ENCODE measurements around the gene PAN3.

PAN3 gene

GRCh38 chr13:28337166-28338005, 199.0 kb downstream of the PAN3 start:
- no peak for DNase-seq (ENCODE audit: low read depth, low spot score)

GRCh38 chr13:28338006-28338574, 199.7 kb downstream of the PAN3 start:
- peak; percentile 29 for DNase-seq (ENCODE audit: low read depth, low spot score)

GRCh38 chr13:28338742-28339141, 200.4 kb downstream of the PAN3 start:
- DNase-seq (ENCODE audit: low read depth, low spot score): no peak

GRCh38 chr13:28339419-28339818, 201.1 kb downstream of the PAN3 start:
- DNase-seq (ENCODE audit: low read depth, low spot score): no peak

- DNase-seq (ENCODE audit: low read depth, low spot score): peak; percentile 6
Observed at GRCh38 chr13:28340272-28340793, 202.0 kb downstream of the PAN3 start.

GRCh38 chr13:28342251-28342650, 203.9 kb downstream of the PAN3 start:
- no peak for DNase-seq (ENCODE audit: low read depth, low spot score)

- DNase-seq (ENCODE audit: low read depth, low spot score): no peak
Observed at GRCh38 chr13:28344163-28344562, 205.8 kb downstream of the PAN3 start.
